GM12878 (cell line): ENCODE results near the gene APOO. TPM values are rescaled to one million over a fixed set of nuclear protein-coding genes. Genes with fewer than 3 reads are reported as not detected.

Source experiments
- CBFB ChIP-seq: IDR thresholded peaks from 2 replicates; pipeline ENCODE4 v1.6.1; 2016; ENCODE audit warnings: antibody characterized with exemption, low read depth
- FOXK2 ChIP-seq: fragments of 450-650 bp; IDR thresholded peaks from 2 replicates; pipeline ENCODE4 v1.6.1; 2017; ENCODE audit warnings: mild to moderate bottlenecking, moderate library complexity
- HDGF ChIP-seq: fragments of 450-650 bp; IDR thresholded peaks from 2 replicates; pipeline ENCODE4 v1.6.1; 2016; ENCODE audit warnings: antibody characterized with exemption
- IKZF1 ChIP-seq: fragments of 450-650 bp; conservative IDR thresholded peaks from 2 replicates; pipeline ENCODE4 v1.6.1; 2017; ENCODE audit warnings: antibody characterized with exemption, mild to moderate bottlenecking
- LARP7 ChIP-seq: fragments of 450-650 bp; IDR thresholded peaks from 2 replicates; pipeline ENCODE4 v1.6.1; 2017; ENCODE audit warnings: mild to moderate bottlenecking
- MXI1 ChIP-seq: fragments of 150-350 bp; IDR thresholded peaks from 2 replicates; pipeline ENCODE4 v1.6.1; 2011; ENCODE audit warnings: low read depth, mild to moderate bottlenecking, inconsistent platforms, low read length, improper control_type of control experiment
- NBN ChIP-seq: fragments of 450-650 bp; IDR thresholded peaks from 2 replicates; pipeline ENCODE4 v1.6.1; 2016
- RAD21 ChIP-seq: IDR thresholded peaks from 2 replicates; pipeline ENCODE4 v1.6.1; 2011; ENCODE audit warnings: mild to moderate bottlenecking, low read depth, low read length, moderate library complexity; ENCODE audit not compliant: insufficient read depth
- RB1 ChIP-seq: fragments of 450-650 bp; formaldehyde crosslinking; IDR thresholded peaks from 2 replicates; pipeline ENCODE4 v1.6.1; 2017; ENCODE audit warnings: mild to moderate bottlenecking, borderline replicate concordance
- SMARCA5 ChIP-seq: fragments of 450-650 bp; IDR thresholded peaks from 2 replicates; pipeline ENCODE4 v1.6.1; 2017; ENCODE audit warnings: mild to moderate bottlenecking
- SPI1 ChIP-seq: IDR thresholded peaks from 2 replicates; pipeline ENCODE4 v1.6.1; 2011; ENCODE audit warnings: low read depth, mild to moderate bottlenecking, low read length, moderate library complexity, borderline replicate concordance; ENCODE audit not compliant: insufficient read depth
- SRF ChIP-seq, 2 experiments: IDR thresholded peaks; 2 replicates each; pipeline ENCODE4 v1.6.1; 2011; ENCODE audit warnings: low read depth in 2 of 2, low read length in 2 of 2, mild to moderate bottlenecking in 1 of 2, moderate library complexity in 1 of 2
- SUZ12 ChIP-seq: fragments of 200-600 bp; sonication (generic); IDR thresholded peaks from one replicate; pipeline ENCODE4 v1.6.1; 2018; ENCODE audit warnings: antibody characterized with exemption, mild to moderate bottlenecking; ENCODE audit not compliant: unreplicated experiment
- polyA plus RNA-seq, 11 experiments: library from polyadenylated mRNA; depleted of rRNA in 4 of 11; unstranded in 6 of 11; stranded (reverse) in 5 of 11; fragments of >200 nt; fragmentation: Nextera tagmentation in 4 of 11; fragmentation: Illumina TruSeq in 1 of 11; extraction: Ambion mirVana in 4 of 11; extraction: Trizol in 1 of 11; gene quantifications; 1 replicate in 1 of 11; 2 replicates in 10 of 11; pipeline versions ENCODE4 v1.2.1 to v1.2.3, GENCODE V29; 2011 to 2016; ENCODE audit warnings: inconsistent platforms in 2 of 11, missing spikeins in 2 of 11, low read depth in 1 of 11
- total RNA-seq, 4 experiments: library from RNA; depleted of rRNA in 3 of 4; stranded (reverse); fragments of >200 nt in 3 of 4; fragmentation: Illumina TruSeq in 1 of 4; extraction: Trizol in 1 of 4; gene quantifications; 2 replicates each; pipeline versions ENCODE4 v1.2.1 to v1.2.3, GENCODE V29; 2013 to 2021
- TF ChIP-seq, protein P1 (sequence below): fragments of 450-650 bp; formaldehyde crosslinking; IDR thresholded peaks from 2 replicates; pipeline ENCODE4 v1.5.0; 2022; ENCODE audit warnings: mild to moderate bottlenecking, missing genetic modification characterization
- TF ChIP-seq, protein P2 (sequence below): fragments of 450-650 bp; formaldehyde crosslinking; IDR thresholded peaks from 2 replicates; pipeline ENCODE4 v1.4.0; 2020; ENCODE audit warnings: mild to moderate bottlenecking, moderate library complexity
- TF ChIP-seq, protein P3 (sequence below): fragments of 450-650 bp; IDR thresholded peaks from 2 replicates; pipeline ENCODE4 v1.6.1; 2018; ENCODE audit warnings: mild to moderate bottlenecking, low read depth, moderate library complexity; ENCODE audit not compliant: partially characterized antibody
- TF ChIP-seq, protein P4 (sequence below): fragments of 450-650 bp; IDR thresholded peaks from 2 replicates; pipeline ENCODE4 v1.6.1; 2018; ENCODE audit warnings: borderline replicate concordance, mild to moderate bottlenecking; ENCODE audit not compliant: partially characterized antibody

APOO gene
- total and polyA plus RNA-seq, 10 of the 15 experiments (the other 5 are each of a cell fraction or from before 2014, with no cell fraction given), result 20.7 to 68.7 (median 35.5) TPM

DNA sequence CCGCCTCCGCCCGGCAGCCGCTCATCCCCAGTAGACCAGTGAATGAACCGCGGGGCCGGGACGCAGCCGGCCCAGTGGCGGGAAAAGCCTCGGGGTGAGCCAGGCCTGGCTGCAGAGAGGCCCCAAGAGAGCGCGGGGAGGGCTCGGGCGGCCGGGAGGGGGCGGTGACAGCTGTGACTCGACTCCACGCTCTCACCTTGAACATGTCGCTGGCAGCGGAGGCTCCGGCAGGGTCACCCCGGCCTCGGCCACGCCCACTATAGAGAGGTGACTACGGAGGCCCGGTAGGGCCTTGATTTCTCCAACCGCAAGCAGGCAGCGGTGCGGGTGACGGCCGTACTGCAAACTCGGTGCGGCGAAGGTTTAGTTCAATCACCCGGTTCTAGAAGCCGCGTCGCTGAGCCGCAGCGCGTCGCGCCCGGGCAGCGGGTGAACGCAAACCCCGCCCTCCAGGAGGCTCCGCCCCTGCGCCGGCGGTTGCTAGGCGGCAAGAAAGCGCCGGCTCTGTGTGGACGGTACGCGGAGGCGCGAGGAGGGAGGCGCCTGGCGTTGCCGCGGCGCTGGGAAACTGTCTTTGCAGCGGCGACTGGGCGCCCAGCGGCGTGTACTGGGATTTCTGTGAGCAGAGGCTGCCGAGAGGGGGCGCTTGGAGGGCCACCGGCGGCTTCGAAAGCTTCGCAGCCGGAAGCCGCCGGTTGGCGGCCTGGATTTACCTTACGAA lies at the start of gene APOO, which contains the start of gene CXorf58 (continued):
- no peak for TF ChIP-seq SUZ12
- TF ChIP-seq CBFB, result no peak; the same call in 1 of the 2 replicates
- TF ChIP-seq LARP7, result peak; percentile 36; the same call in 1 of the 2 replicates
- TF ChIP-seq RB1, result peak; percentile 45; the same call in 1 of the 2 replicates
- TF ChIP-seq, protein P1, sequence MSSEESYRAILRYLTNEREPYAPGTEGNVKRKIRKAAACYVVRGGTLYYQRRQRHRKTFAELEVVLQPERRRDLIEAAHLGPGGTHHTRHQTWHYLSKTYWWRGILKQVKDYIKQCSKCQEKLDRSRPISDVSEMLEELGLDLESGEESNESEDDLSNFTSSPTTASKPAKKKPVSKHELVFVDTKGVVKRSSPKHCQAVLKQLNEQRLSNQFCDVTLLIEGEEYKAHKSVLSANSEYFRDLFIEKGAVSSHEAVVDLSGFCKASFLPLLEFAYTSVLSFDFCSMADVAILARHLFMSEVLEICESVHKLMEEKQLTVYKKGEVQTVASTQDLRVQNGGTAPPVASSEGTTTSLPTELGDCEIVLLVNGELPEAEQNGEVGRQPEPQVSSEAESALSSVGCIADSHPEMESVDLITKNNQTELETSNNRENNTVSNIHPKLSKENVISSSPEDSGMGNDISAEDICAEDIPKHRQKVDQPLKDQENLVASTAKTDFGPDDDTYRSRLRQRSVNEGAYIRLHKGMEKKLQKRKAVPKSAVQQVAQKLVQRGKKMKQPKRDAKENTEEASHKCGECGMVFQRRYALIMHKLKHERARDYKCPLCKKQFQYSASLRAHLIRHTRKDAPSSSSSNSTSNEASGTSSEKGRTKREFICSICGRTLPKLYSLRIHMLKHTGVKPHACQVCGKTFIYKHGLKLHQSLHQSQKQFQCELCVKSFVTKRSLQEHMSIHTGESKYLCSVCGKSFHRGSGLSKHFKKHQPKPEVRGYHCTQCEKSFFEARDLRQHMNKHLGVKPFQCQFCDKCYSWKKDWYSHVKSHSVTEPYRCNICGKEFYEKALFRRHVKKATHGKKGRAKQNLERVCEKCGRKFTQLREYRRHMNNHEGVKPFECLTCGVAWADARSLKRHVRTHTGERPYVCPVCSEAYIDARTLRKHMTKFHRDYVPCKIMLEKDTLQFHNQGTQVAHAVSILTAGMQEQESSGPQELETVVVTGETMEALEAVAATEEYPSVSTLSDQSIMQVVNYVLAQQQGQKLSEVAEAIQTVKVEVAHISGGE (CRISPR knock-in tag), result no peak
- TF ChIP-seq, protein P2, sequence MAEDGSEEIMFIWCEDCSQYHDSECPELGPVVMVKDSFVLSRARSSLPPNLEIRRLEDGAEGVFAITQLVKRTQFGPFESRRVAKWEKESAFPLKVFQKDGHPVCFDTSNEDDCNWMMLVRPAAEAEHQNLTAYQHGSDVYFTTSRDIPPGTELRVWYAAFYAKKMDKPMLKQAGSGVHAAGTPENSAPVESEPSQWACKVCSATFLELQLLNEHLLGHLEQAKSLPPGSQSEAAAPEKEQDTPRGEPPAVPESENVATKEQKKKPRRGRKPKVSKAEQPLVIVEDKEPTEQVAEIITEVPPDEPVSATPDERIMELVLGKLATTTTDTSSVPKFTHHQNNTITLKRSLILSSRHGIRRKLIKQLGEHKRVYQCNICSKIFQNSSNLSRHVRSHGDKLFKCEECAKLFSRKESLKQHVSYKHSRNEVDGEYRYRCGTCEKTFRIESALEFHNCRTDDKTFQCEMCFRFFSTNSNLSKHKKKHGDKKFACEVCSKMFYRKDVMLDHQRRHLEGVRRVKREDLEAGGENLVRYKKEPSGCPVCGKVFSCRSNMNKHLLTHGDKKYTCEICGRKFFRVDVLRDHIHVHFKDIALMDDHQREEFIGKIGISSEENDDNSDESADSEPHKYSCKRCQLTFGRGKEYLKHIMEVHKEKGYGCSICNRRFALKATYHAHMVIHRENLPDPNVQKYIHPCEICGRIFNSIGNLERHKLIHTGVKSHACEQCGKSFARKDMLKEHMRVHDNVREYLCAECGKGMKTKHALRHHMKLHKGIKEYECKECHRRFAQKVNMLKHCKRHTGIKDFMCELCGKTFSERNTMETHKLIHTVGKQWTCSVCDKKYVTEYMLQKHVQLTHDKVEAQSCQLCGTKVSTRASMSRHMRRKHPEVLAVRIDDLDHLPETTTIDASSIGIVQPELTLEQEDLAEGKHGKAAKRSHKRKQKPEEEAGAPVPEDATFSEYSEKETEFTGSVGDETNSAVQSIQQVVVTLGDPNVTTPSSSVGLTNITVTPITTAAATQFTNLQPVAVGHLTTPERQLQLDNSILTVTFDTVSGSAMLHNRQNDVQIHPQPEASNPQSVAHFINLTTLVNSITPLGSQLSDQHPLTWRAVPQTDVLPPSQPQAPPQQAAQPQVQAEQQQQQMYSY, result no peak
- TF ChIP-seq NBN, result 0 out of 2 replicates have a peak, but pooled peaks have one; percentile 68
- no peak for TF ChIP-seq SRF (IDR thresholded peaks at IDR 0.05; ENCODE audit: low read depth in 2 of 2, low read length in 2 of 2)
- no peak for TF ChIP-seq SPI1
- TF ChIP-seq FOXK2, result no peak
- peak; percentile 34; the same call in 1 of the 2 replicates for TF ChIP-seq SMARCA5
- peak; percentile 51 for TF ChIP-seq RAD21
- no peak for TF ChIP-seq HDGF
- peak; percentile 3; the same call in 1 of the 2 replicates for TF ChIP-seq MXI1
- TF ChIP-seq, protein P3, sequence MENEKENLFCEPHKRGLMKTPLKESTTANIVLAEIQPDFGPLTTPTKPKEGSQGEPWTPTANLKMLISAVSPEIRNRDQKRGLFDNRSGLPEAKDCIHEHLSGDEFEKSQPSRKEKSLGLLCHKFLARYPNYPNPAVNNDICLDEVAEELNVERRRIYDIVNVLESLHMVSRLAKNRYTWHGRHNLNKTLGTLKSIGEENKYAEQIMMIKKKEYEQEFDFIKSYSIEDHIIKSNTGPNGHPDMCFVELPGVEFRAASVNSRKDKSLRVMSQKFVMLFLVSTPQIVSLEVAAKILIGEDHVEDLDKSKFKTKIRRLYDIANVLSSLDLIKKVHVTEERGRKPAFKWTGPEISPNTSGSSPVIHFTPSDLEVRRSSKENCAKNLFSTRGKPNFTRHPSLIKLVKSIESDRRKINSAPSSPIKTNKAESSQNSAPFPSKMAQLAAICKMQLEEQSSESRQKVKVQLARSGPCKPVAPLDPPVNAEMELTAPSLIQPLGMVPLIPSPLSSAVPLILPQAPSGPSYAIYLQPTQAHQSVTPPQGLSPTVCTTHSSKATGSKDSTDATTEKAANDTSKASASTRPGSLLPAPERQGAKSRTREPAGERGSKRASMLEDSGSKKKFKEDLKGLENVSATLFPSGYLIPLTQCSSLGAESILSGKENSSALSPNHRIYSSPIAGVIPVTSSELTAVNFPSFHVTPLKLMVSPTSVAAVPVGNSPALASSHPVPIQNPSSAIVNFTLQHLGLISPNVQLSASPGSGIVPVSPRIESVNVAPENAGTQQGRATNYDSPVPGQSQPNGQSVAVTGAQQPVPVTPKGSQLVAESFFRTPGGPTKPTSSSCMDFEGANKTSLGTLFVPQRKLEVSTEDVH, result peak; percentile 57
- TF ChIP-seq IKZF1, result peak; percentile 64
- TF ChIP-seq, protein P4, sequence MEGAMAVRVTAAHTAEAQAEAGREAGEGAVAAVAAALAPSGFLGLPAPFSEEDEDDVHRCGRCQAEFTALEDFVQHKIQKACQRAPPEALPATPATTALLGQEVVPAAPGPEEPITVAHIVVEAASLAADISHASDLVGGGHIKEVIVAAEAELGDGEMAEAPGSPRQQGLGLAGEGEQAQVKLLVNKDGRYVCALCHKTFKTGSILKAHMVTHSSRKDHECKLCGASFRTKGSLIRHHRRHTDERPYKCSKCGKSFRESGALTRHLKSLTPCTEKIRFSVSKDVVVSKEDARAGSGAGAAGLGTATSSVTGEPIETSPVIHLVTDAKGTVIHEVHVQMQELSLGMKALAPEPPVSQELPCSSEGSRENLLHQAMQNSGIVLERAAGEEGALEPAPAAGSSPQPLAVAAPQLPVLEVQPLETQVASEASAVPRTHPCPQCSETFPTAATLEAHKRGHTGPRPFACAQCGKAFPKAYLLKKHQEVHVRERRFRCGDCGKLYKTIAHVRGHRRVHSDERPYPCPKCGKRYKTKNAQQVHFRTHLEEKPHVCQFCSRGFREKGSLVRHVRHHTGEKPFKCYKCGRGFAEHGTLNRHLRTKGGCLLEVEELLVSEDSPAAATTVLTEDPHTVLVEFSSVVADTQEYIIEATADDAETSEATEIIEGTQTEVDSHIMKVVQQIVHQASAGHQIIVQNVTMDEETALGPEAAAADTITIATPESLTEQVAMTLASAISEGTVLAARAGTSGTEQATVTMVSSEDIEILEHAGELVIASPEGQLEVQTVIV, result no peak
